Stimulated activated CD4-positive, alpha-beta T cell treated with anti-CD3 and anti-CD28 coated beads, Interleukin-4, amount 100 ng/mL, for 1 hour (primary cell): ENCODE data around the gene WIPF3.

Experiments used
- DNase-seq: peaks from one replicate; pipeline ENCODE4 v3.0.0-alpha.2; 2020

Gene WIPF3

GRCh38 chr7:29810297-29810696, 4.0 kb downstream of the WIPF3 start:
- DNase-seq, result no peak

GRCh38 chr7:29810813-29811482, 4.6 kb downstream of the WIPF3 start:
- no peak for DNase-seq

DNA sequence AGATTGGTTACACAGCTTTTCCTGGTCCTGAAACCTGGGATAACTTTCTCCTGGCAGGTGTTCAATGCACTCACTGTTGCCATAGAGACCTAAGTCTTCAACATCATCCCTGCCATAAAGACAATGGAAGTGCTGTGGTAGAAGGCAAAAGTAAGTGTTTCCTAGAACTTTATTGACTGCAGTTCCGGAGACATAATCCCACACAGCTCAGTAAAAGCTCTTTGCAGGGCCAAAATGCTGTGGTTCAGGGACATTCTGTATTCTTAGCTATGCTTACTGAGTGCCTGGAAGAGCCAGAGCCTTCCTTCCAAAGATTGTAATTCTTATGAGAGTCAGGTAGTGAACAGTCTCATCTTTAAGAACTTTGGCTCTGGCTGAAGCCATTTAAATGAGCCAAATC, 5.3 kb downstream of the WIPF3 start:
- DNase-seq, result no peak

- no peak for DNase-seq
Measured at GRCh38 chr7:29812185-29812876, 6.0 kb downstream of the WIPF3 start.

GRCh38 chr7:29815181-29816105, 9.1 kb downstream of the WIPF3 start:
- DNase-seq, result no peak

- no peak for DNase-seq
Measured at GRCh38 chr7:29818308-29818707, 12.0 kb downstream of the WIPF3 start.

GRCh38 chr7:29825775-29826529, 19.6 kb downstream of the WIPF3 start:
- DNase-seq, result no peak

DNA sequence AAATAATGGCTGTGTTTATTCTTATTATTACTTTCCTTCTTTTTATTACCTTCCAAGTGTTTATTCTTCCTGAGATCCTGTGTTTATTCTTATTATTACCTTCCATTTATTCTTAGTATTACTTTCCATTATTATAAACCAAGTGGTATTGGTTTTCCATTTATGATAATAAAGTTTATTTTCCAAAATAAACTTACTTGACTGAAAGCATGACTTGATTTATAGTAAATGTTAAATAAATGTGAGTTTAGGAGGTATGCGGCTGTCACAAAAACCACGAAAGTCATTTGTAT, 20.2 kb downstream of the WIPF3 start:
- no peak for DNase-seq

GRCh38 chr7:29826904-29827303, 20.6 kb downstream of the WIPF3 start:
- no peak for DNase-seq

GRCh38 chr7:29831705-29832104, 25.4 kb downstream of the WIPF3 start:
- no peak for DNase-seq

GRCh38 chr7:29833929-29834328, 27.6 kb downstream of the WIPF3 start:
- no peak for DNase-seq

- DNase-seq, result no peak
Measured at GRCh38 chr7:29835718-29836117, 29.4 kb downstream of the WIPF3 start.

DNA sequence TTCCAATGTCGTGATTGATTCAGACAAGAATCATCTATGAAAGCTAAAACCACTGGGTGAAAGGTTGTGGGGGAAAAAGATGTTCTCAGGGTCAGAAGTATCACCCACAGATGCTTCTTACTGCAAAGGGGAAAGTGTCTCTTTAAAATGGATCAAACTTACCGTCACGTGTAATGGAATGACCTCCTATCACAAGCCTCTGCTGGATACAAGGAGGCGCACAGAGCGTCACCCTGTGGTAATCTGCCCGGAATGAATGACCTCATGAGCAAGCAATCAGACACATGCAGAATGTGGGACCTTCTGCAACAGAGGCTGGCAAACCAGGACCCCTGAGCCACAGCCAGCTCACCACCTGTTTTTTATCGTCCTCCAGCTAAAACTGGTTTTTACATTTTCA, 33.0 kb downstream of the WIPF3 start:
- no peak for DNase-seq

- no peak for DNase-seq
Measured at GRCh38 chr7:29839921-29840320, 33.6 kb downstream of the WIPF3 start.

DNA sequence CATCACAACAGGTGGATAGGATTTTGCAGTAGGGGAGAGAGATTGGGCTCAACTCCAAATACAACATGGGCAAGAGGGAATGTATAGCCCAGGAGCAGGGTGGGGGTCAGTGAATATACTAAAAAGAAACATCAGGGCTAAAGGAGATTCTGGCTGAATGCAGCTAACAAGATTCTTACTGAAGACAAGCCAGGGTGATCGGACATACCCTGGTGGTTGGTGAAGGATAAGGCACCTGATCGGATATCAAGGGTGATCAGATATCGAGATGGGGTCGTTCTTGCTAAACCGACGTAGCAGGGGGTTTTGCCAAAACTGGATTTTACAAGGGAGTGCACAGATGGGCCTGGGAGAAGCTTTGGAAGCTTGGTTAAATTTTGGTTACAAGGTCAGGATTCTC, 34.4 kb downstream of the WIPF3 start:
- DNase-seq, result no peak

DNA sequence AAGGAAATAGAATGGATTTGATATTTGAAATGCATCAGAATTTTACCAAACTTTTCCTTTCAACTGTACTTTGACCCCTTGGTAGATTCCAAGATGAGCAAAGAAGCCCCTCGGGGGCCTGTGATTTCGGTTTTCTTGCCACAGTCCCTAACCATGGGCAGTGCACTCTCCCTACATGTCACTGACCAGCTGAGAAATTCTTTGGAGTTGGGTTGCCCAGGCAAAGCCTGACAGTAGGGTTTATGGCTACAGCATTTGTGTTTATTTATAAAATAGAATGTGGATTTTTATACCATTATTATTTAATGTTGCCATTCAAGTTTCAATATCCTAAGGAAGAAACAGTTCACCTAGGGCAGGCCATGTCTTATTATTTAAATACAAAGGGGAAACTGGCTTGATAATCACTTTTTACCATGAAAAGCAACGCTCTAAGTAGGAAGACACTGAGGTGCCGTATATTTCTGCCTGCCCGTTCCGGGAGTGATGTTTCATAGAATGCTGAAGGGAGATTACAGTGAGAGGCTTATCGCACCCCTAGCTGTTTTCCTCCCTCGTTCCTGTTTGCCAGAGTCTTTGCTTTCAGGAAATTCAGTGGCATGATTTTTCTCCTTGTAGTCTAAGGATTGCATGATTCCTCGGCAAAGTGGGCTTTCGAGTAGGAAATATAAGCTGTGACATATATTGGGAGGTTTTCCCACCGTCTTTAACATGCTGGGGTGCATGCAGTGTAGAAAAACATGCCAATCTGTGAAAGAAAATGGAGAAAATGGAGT, 35.8 kb downstream of the WIPF3 start:
- no peak for DNase-seq

- no peak for DNase-seq
Measured at GRCh38 chr7:29843093-29843492, 36.8 kb downstream of the WIPF3 start.

GRCh38 chr7:29843726-29844125, 37.4 kb downstream of the WIPF3 start:
- DNase-seq, result no peak

DNA sequence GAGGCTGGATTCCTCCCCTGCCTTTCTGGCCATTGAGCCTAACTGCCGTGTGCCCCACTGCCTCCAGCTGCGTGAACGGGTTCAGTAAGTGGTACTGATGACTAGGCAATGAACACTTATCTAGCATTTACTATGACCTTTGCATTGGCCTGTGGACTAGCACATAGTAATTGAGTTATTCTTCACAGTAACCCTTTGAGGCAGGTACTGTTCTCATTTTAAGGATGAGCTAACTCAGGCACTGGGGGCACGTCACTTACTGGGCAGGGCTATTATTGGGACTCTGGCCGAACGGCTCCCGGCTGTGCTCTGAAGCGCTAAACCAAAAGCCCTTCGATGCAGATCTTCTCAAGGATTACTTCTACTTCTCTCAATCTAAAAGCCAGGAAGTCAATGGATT, 38.3 kb downstream of the WIPF3 start:
- no peak for DNase-seq

DNA sequence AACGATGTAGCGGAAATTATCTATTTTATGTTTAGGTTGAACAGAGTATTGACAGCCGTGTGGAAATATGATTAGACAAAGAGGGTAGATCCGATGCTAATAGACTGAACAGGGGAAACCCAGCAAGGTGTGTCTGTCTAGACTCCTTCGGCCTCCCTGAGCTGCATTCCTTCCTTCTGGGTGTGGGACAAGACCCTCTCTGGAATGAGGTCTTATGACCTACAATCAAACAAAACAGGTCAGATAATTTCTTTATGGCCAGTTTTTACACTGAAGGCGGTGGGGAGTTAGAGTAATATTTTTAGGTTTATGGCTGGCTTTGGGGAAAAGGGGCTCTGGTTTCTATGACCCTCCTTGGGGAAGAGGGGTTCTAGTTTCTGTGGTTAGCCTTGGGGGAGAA, 41.2 kb downstream of the WIPF3 start:
- DNase-seq, result no peak

GRCh38 chr7:29847916-29848315, 41.6 kb downstream of the WIPF3 start:
- DNase-seq, result no peak

DNA sequence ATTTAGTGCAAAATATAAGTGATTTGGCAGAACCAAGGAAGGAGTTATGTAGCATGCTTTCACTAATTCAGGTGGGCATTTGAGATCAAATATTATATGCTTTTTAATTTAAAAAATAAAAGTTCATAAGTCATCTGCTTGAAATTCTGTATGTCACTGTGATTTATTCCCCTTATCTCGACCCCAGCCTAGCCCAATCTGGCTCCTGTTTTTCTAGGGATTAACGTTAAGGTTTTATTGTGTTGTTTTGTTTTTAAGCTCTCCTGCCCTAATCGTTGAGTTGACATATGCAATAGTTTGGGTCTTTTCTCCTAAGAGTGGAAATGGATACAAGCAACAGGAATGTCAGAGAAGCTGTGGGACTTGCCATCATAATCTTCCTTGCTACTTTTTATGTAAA, 42.6 kb downstream of the WIPF3 start:
- no peak for DNase-seq
